Right forelimb (tissue), 1 donor: ENCODE results near the gene SGIP1.
"Not testable (repeated sequence)": the region's sequence is repeated elsewhere in the genome, so short reads cannot be mapped to it uniquely, and the experiment has no call there.

Experiments used
- DNase-seq: peaks from one replicate; pipeline ENCODE4 v3.0.0-alpha.2; 2018

The SGIP1 gene

GRCh38 chr1:66775646-66776045 is 241.7 kb downstream of the SGIP1 start:
- no peak for DNase-seq

- DNase-seq: no peak
These were observed 243.9 kb downstream of the SGIP1 start for GRCh38 chr1:66777831-66778230.

- no peak for DNase-seq
These were observed 244.3 kb downstream of the SGIP1 start for GRCh38 chr1:66778266-66778665.

DNA sequence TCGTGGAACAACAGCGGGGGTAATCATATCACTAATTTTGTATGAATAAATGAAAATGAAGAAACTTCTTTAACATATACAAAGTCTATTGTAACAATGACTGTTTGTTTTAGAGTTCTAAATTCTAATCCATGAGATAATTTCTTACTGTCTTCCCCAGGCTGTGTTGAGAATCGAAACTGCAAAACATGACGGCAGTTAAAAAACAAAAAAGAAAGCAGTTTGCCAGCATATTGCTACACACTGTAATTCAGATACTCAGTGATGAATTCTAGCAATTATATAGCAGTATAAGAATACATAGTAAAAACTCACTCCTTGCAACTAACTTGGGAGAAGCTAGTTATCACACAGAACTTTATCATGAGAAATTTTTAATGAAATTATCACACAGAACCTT is 245.0 kb downstream of the SGIP1 start:
- no peak for DNase-seq

- DNase-seq: no peak
These were observed 245.6 kb downstream of the SGIP1 start for GRCh38 chr1:66779475-66780078.

GRCh38 chr1:66785800-66786199 is 251.8 kb downstream of the SGIP1 start:
- DNase-seq: not testable (repeated sequence)

DNA sequence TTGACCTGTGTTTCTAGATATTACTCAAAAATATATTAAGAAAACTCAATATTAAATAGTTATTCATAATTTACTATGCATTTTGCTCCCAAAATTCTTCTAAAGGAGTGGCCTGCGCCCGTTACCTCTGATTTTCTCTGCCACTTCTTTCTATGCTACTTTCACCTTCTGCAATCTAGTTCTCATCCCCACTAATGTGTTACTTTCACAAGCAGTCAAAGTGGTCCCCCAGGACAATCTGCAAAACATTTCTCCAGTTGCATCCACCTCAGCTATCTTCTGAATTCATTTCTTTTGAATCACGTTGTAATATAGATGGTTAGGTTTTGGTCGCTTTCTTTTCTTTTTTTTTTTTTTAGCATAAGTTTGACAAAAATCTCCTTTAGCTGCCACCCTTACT is 253.7 kb downstream of the SGIP1 start:
- no peak for DNase-seq

- DNase-seq: no peak
These were observed 254.4 kb downstream of the SGIP1 start for GRCh38 chr1:66788231-66788939.

DNA sequence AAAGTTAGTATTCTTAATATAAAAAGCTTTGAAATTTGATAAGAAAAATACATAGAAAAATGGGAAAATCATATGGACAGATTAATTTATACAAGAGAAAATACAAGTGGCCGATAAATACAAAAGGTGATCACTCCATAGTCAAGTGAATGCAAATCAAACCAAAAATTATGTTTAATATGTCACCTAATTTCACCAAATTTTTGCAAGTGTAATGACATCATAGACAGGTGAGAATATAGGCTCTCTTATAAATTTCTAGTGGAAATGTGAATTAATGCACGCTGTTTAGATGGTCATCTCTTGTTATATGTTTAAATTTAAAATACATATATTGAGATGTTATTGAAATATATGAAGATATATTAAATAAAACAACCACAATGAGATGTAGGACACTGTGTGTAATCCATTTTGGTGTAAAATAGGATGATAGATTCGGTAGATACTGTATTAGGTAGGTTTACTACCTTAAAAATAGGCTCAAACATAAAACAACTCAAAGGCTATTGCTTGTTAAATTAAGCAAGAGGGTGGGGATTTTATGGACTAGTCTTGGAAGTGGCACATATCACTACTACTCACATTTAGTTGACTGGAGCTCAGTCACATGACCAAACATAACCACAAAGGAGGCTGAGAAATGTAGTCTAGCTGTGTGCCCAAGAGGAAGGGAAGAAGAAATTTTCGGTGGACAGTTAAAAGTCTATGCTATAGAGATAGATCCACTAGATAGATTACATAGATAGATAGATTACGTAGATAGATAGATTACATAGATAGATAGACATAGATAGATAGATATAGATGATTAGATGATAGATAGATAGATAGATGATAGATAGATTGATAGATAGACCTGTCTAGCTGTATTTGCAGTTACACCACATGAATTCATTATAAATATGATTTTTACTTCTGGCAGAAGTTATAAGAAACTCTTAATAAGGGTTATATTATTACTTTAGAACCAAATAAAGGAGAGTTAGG is 258.0 kb downstream of the SGIP1 start:
- DNase-seq: no peak

- not testable (repeated sequence) for DNase-seq
These were observed 261.9 kb downstream of the SGIP1 start for GRCh38 chr1:66795839-66796238.
